ENCODE measurements around the gene ADAMTS7. TPM values are rescaled to one million over a fixed set of nuclear protein-coding genes. Genes with fewer than 3 reads are reported as not detected.
"Not testable (repeated sequence)": the region's sequence is repeated elsewhere in the genome, so short reads cannot be mapped to it uniquely, and the experiment has no call there.

Gene ADAMTS7
- 10.6 TPM for polyA plus RNA-seq
- long read RNA-seq, donor 1, full-length matches to known transcripts, result 1 of 1 reads
- long read RNA-seq, donor 1, partial matches to known transcripts, result 0 of 1 reads
- long read RNA-seq, donor 1, other reads (novel, unspliced or antisense), result 0 of 1 reads
- long read RNA-seq, donor 2, partial matches to known transcripts, result 0 of 1 reads
- long read RNA-seq, donor 2, other reads (novel, unspliced or antisense), result 0 of 1 reads
- long read RNA-seq, donor 3, result 0 reads
- long read RNA-seq, donor 4, result 0 reads
- long read RNA-seq, donor 5, result 0 reads
- long read RNA-seq, donor 6, full-length matches to known transcripts, result 1 of 1 reads
- long read RNA-seq, donor 6, partial matches to known transcripts, result 0 of 1 reads
- long read RNA-seq, donor 6, other reads (novel, unspliced or antisense), result 0 of 1 reads
- long read RNA-seq, donor 7, partial matches to known transcripts, result 429 of 429 reads
- long read RNA-seq, donor 7, other reads (novel, unspliced or antisense), result 0 of 429 reads
- long read RNA-seq, donor 8, full-length matches to known transcripts, result 1 of 1 reads
- long read RNA-seq, donor 8, partial matches to known transcripts, result 0 of 1 reads
- long read RNA-seq, donor 8, other reads (novel, unspliced or antisense), result 0 of 1 reads
- long read RNA-seq, donor 9, result 0 reads
- long read RNA-seq, donor 10, full-length matches to known transcripts, result 1 of 1 reads
- long read RNA-seq, donor 10, partial matches to known transcripts, result 0 of 1 reads
- long read RNA-seq, donor 10, other reads (novel, unspliced or antisense), result 0 of 1 reads
- long read RNA-seq, donor 11, result 0 reads

- peak within 1 kb of the TSS; percentile 46 for H3K4me3 ChIP-seq (ENCODE audit: low read length)
- 0% methylated on average over 8 of the region's 73 CpGs for WGBS (ENCODE audit: insufficient coverage, low lambda C conversion rate)
- DNase-seq, result peak; percentile 39 to 53
- peaks cover 7% of the 10 kb centered on the region for H3K9me3 ChIP-seq (ENCODE audit: control insufficient read depth, low read depth, low read length)
- H3K36me3 ChIP-seq (ENCODE audit: control insufficient read depth, insufficient read depth, low read length), result no peaks in the 10 kb centered on the region
- peaks cover 47% of the 10 kb centered on the region for H3K27me3 ChIP-seq (ENCODE audit: control insufficient read depth, insufficient read depth, low read length)
- H3K4me1 ChIP-seq (ENCODE audit: control insufficient read depth, insufficient read depth, low read length), result peaks cover 7% of the 10 kb centered on the region
- peak within 1 kb of the TSS; percentile 72 for H3K27ac ChIP-seq (ENCODE audit: low read length)
Observed at GRCh38 chr15:78811124-78811824, at the start of gene ADAMTS7. Gene ADAMTS7 (minus strand): TSS chr15:78811464. CDS start chr15:78811220, 244 bp downstream.

DNA sequence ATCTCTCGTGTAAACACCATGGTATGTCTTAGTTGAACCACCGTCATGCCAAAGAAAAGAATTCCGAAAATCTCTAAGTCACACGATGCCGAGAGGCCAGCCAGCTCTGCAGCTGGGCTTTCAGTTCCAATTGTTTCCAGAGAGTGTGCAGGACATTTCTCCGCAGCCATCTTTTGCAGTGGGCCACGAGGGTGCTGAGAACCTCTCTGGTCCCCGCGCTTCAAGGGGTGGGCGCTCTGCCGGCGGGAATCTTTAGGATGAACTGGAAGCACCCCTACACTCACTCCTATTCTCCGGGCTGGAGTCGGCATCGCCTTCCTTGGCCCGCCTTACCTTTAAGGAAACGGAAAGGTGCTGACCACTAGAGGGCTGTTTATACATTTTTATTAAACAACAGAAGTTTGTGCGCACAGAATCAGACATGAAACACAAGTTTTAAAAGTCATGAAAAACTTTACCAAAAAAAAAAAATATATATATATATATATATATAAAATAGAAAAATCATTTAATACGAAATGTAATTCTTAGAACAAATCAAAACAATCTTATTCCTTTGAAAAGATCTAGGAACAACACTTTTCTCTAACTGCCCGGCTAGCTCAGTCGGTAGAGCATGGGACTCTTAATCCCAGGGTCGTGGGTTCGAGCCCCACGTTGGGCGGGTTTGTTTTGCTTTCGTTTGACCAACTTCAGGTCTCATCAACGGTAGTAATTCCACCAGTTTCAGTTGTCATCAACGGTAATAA is 48.9 kb upstream of the ADAMTS7 start:
- Histone ChIP-seq H3K27ac (ENCODE audit: low read length) (peak overlapping the region; percentile 53), H3K9me3 (ENCODE audit: control insufficient read depth, low read depth, low read length) (no peaks in the 10 kb centered on the region), H3K4me3 (ENCODE audit: low read length) (peak overlapping the region; percentile 59), H3K36me3 (ENCODE audit: control insufficient read depth, insufficient read depth, low read length) (no peaks in the 10 kb centered on the region), H3K27me3 (ENCODE audit: control insufficient read depth, insufficient read depth, low read length) (no peaks in the 10 kb centered on the region), H3K4me1 (ENCODE audit: control insufficient read depth, insufficient read depth, low read length) (no peaks in the 10 kb centered on the region)
- DNase-seq, result peak; percentile 53 to 69
- WGBS (ENCODE audit: insufficient coverage, low lambda C conversion rate), result 0% methylated on average over 3 of the region's 28 CpGs

DNA sequence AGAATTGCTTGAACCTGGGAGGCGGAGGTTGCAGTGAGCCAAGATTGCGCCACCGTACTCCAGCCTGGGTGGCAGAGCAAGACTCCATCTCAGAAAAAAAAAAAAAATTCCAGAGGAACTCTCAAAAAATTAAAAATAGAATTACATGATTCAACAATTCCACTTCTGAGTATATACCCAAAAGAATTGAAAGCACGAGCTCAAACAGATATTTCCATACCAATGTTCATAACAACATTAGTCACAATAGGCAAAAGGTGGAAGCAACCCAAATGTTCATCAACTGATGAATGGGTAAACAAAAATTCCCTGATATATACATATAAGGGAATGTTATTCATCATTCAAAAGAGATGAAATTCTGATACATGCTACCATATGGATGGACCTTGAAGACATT is 44.5 kb upstream of the ADAMTS7 start:
- DNase-seq, result no peak
- no peak overlapping the region for H3K27ac ChIP-seq (ENCODE audit: low read length)
- no peaks in the 10 kb centered on the region for H3K9me3 ChIP-seq (ENCODE audit: control insufficient read depth, low read depth, low read length)
- no peaks in the 10 kb centered on the region for H3K27me3 ChIP-seq (ENCODE audit: control insufficient read depth, insufficient read depth, low read length)
- H3K4me3 ChIP-seq (ENCODE audit: low read length), result no peak overlapping the region
- H3K4me1 ChIP-seq (ENCODE audit: control insufficient read depth, insufficient read depth, low read length), result no peaks in the 10 kb centered on the region
- 100% methylated on average over 1 of the region's 4 CpGs for WGBS (ENCODE audit: insufficient coverage, low lambda C conversion rate)
- no peaks in the 10 kb centered on the region for H3K36me3 ChIP-seq (ENCODE audit: control insufficient read depth, insufficient read depth, low read length)

GRCh38 chr15:78854833-78855372 is 43.6 kb upstream of the ADAMTS7 start:
- WGBS (ENCODE audit: insufficient coverage, low lambda C conversion rate), result no CpG with 5 or more reads among the region's 2 CpGs
- H3K9me3 ChIP-seq (ENCODE audit: control insufficient read depth, low read depth, low read length), result no peaks in the 10 kb centered on the region
- no peaks in the 10 kb centered on the region for H3K4me1 ChIP-seq (ENCODE audit: control insufficient read depth, insufficient read depth, low read length)
- no peak for DNase-seq
- no peak overlapping the region for H3K27ac ChIP-seq (ENCODE audit: low read length)
- H3K27me3 ChIP-seq (ENCODE audit: control insufficient read depth, insufficient read depth, low read length), result no peaks in the 10 kb centered on the region
- no peaks in the 10 kb centered on the region for H3K36me3 ChIP-seq (ENCODE audit: control insufficient read depth, insufficient read depth, low read length)
- no peak overlapping the region for H3K4me3 ChIP-seq (ENCODE audit: low read length)

DNA sequence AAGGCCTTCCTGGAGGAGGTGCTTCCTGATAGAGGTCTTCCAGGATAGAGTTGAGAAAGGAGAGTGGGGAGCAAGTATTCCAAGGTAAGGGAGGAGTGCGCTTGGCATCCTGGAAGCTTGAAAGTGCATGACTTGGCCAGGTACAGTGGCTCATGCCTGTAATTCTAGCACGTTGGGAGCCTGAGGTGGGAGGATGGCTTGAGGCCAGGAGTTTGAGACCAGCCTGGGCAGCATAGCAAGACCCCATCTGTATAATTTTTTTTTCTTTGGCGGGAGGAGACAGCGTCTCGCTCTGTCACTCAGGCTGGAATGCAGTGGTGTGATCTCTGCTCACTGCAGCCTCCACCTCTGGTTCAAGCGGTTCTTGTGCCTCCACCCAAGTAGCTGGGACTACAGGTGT is 42.2 kb upstream of the ADAMTS7 start:
- Histone ChIP-seq H3K4me3 (ENCODE audit: low read length) (no peak overlapping the region), H3K4me1 (ENCODE audit: control insufficient read depth, insufficient read depth, low read length) (no peaks in the 10 kb centered on the region), H3K27me3 (ENCODE audit: control insufficient read depth, insufficient read depth, low read length) (no peaks in the 10 kb centered on the region), H3K27ac (ENCODE audit: low read length) (no peak overlapping the region), H3K9me3 (ENCODE audit: control insufficient read depth, low read depth, low read length) (no peaks in the 10 kb centered on the region), H3K36me3 (ENCODE audit: control insufficient read depth, insufficient read depth, low read length) (no peaks in the 10 kb centered on the region)
- no peak for DNase-seq
- WGBS (ENCODE audit: insufficient coverage, low lambda C conversion rate), result no CpG with 5 or more reads among the region's 6 CpGs

DNA sequence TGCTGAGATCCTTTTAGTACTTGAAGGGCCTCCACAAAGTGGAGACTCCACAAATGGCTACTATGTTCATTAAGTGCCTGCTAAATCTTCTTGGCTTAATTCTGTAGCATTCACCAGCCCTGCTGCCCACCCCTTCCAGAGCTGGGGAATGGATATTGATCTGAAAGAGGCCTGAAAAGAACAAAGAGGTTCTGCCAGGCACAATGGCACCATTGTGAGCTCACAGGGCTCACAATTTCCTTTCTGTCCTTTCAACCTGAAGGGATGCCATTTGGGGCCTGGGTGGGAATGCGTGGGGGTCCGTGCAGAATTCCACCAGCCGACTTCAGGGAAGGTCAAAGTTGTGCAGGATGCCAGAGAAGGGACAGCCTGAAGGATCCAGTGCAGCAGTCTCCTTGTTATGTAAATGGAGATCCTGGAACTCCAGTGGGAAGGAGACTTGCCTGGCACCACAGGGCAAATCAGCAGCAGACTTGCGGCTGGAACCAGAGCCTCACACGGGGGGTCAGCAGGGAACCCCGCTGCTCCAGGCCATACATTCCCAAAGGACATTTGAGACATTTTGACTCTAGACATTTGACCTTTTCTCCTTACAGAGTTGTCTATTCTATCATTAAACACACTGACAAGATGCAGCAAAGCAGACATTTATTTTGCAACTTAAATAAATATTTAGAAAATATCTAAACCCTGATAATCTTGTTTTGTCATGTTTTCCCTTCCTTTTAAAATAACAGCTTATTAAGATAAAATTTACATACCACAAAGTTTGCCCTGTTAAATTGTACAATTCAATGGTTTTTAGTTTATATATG is 39.9 kb upstream of the ADAMTS7 start:
- Histone ChIP-seq H3K4me1 (ENCODE audit: control insufficient read depth, insufficient read depth, low read length) (no peaks in the 10 kb centered on the region), H3K27me3 (ENCODE audit: control insufficient read depth, insufficient read depth, low read length) (no peaks in the 10 kb centered on the region), H3K36me3 (ENCODE audit: control insufficient read depth, insufficient read depth, low read length) (no peaks in the 10 kb centered on the region), H3K4me3 (ENCODE audit: low read length) (no peak overlapping the region), H3K27ac (ENCODE audit: low read length) (no peak overlapping the region), H3K9me3 (ENCODE audit: control insufficient read depth, low read depth, low read length) (no peaks in the 10 kb centered on the region)
- WGBS (ENCODE audit: insufficient coverage, low lambda C conversion rate), result no CpG with 5 or more reads among the region's 6 CpGs
- DNase-seq, result no peak

DNA sequence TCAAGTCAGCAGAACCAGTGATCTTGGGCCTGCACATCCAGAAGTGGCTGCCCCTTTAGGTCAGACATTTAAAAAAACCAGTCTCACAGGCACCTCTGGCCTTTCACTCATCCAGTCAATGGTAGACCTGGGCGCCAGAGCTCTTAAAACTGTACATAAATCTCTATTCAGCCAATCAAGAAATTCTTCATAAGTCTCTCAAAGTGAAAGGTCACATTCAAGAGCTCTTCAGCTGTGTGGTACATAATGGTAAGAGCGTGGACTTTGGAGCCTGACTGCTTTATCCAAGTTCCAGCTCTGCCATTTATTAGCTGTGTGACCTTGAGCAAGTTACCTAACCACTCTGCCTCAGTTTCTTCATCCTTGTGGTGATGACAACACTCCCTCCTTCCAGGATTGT is 39.1 kb upstream of the ADAMTS7 start:
- no peaks in the 10 kb centered on the region for H3K4me1 ChIP-seq (ENCODE audit: control insufficient read depth, insufficient read depth, low read length)
- no peaks in the 10 kb centered on the region for H3K36me3 ChIP-seq (ENCODE audit: control insufficient read depth, insufficient read depth, low read length)
- H3K27ac ChIP-seq (ENCODE audit: low read length), result no peak overlapping the region
- H3K4me3 ChIP-seq (ENCODE audit: low read length), result no peak overlapping the region
- H3K9me3 ChIP-seq (ENCODE audit: control insufficient read depth, low read depth, low read length), result no peaks in the 10 kb centered on the region
- DNase-seq, result no peak
- WGBS (ENCODE audit: insufficient coverage, low lambda C conversion rate), result no CpG with 5 or more reads among the region's 2 CpGs
- no peaks in the 10 kb centered on the region for H3K27me3 ChIP-seq (ENCODE audit: control insufficient read depth, insufficient read depth, low read length)

DNA sequence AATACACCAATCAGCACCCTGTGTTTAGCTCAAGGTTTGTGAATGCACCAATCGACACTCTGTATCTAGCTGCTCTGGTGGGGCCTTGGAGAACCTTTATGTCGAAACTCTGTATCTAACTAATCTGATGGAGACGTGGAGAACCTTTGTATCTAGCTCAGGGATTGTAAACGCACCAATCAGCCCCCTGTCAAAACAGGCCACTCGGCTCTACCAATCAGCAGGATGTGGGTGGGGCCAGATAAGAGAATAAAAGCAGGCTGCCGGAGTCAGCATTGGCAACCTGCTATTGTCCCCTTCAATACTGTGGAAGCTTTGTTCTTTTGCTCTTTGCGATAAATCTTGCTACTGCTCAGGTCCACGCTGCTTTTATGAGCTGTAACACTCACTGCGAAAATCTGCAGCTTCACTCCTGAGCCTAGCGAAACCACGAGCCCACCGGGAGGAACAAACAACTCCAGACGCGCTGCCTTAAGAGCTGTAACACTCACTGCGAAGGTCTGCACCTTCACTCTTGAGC is 36.2 kb upstream of the ADAMTS7 start:
- not testable (repeated sequence) for H3K27me3 ChIP-seq (ENCODE audit: control insufficient read depth, insufficient read depth, low read length); H3K36me3 ChIP-seq (ENCODE audit: control insufficient read depth, insufficient read depth, low read length); H3K27ac ChIP-seq (ENCODE audit: low read length); DNase-seq; H3K4me1 ChIP-seq (ENCODE audit: control insufficient read depth, insufficient read depth, low read length); H3K4me3 ChIP-seq (ENCODE audit: low read length); H3K9me3 ChIP-seq (ENCODE audit: control insufficient read depth, low read depth, low read length)
- WGBS (ENCODE audit: insufficient coverage, low lambda C conversion rate), result no CpG with 5 or more reads among the region's 15 CpGs

DNA sequence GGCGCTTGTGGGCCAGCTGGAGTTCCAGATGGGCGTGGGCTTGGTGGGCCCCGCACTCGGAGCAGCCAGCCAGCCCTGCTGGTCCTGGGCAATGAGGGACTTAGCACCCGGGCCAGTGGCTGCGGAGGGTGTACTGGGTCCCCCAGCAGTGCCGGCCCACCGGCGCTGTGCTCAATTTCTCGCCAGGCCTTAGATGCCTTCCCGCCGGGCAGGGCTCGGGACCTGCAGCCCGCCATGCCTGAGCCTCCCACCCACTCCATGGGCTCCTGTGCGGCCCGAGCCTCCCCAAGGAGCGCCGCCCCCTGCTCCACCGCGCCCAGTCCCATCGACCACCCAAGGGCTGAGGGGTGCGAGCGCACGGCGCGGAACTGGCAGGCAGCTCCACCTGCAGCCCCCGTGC is 35.6 kb upstream of the ADAMTS7 start:
- H3K36me3 ChIP-seq (ENCODE audit: control insufficient read depth, insufficient read depth, low read length); H3K4me1 ChIP-seq (ENCODE audit: control insufficient read depth, insufficient read depth, low read length); H3K27ac ChIP-seq (ENCODE audit: low read length); H3K27me3 ChIP-seq (ENCODE audit: control insufficient read depth, insufficient read depth, low read length); DNase-seq; H3K4me3 ChIP-seq (ENCODE audit: low read length); H3K9me3 ChIP-seq (ENCODE audit: control insufficient read depth, low read depth, low read length): not testable (repeated sequence)
- no CpG with 5 or more reads among the region's 27 CpGs for WGBS (ENCODE audit: insufficient coverage, low lambda C conversion rate)

All from large intestine (tissue), 12 donors.